ENCODE data around the gene HMGA1. TPM values are rescaled to one million over a fixed set of nuclear protein-coding genes. Genes with fewer than 3 reads are reported as not detected.

HMGA1 gene
- total and polyA plus RNA-seq, 2 of the 13 experiments (the other 11 are each of a cell fraction or from before 2014, with no cell fraction given) = 117 to 145 TPM

GRCh38 chr6:34196116-34196832, 40.4 kb upstream of the HMGA1 start (continued):
- TF ChIP-seq ZBTB44 (CRISPR knock-in tag; IDR thresholded peaks at IDR 0.05) (peak; percentile 29; the same call in 1 of the 2 replicates), ZNF614 (CRISPR knock-in tag; IDR thresholded peaks at IDR 0.05; ENCODE audit: borderline replicate concordance) (peak; percentile 45; the same call in 1 of the 2 replicates), MED8 (CRISPR knock-in tag; IDR thresholded peaks at IDR 0.05; ENCODE audit: insufficient replicate concordance) (peak; percentile 77), SUZ12 (IDR thresholded peaks at IDR 0.05; ENCODE audit: low read depth, low read length) (no peak), KLF15 (CRISPR knock-in tag; IDR thresholded peaks at IDR 0.05; ENCODE audit: borderline replicate concordance) (no peak), KAT2B (IDR thresholded peaks at IDR 0.05; ENCODE audit: borderline replicate concordance, low read depth, low read length) (no peak), ZNF121 (CRISPR knock-in tag; IDR thresholded peaks at IDR 0.05) (0 out of 2 replicates have a peak, but pooled peaks have one; percentile 22), ZBTB34 (CRISPR knock-in tag; IDR thresholded peaks at IDR 0.05) (no peak), ZNF484 (CRISPR knock-in tag; IDR thresholded peaks at IDR 0.05; ENCODE audit: borderline replicate concordance, low read depth) (no peak), ZNF407 (CRISPR knock-in tag; IDR thresholded peaks at IDR 0.05; ENCODE audit: not compliant biosample characterization) (peak; percentile 82), MTA1 (CRISPR knock-in tag; IDR thresholded peaks at IDR 0.05; ENCODE audit: borderline replicate concordance) (peak; percentile 98), KLF9 (CRISPR knock-in tag; IDR thresholded peaks at IDR 0.05; ENCODE audit: low read depth) (no peak), CCDC6 (CRISPR knock-in tag; IDR thresholded peaks at IDR 0.05) (no peak)
- TF ChIP-seq, protein P1, sequence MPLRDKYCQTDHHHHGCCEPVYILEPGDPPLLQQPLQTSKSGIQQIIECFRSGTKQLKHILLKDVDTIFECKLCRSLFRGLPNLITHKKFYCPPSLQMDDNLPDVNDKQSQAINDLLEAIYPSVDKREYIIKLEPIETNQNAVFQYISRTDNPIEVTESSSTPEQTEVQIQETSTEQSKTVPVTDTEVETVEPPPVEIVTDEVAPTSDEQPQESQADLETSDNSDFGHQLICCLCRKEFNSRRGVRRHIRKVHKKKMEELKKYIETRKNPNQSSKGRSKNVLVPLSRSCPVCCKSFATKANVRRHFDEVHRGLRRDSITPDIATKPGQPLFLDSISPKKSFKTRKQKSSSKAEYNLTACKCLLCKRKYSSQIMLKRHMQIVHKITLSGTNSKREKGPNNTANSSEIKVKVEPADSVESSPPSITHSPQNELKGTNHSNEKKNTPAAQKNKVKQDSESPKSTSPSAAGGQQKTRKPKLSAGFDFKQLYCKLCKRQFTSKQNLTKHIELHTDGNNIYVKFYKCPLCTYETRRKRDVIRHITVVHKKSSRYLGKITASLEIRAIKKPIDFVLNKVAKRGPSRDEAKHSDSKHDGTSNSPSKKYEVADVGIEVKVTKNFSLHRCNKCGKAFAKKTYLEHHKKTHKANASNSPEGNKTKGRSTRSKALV (CRISPR knock-in tag; IDR thresholded peaks at IDR 0.05) = peak; percentile 73; the same call in 1 of the 2 replicates

Data from HepG2 (cell line).